Measurements from ENCODE around the gene GSDME.

DNA sequence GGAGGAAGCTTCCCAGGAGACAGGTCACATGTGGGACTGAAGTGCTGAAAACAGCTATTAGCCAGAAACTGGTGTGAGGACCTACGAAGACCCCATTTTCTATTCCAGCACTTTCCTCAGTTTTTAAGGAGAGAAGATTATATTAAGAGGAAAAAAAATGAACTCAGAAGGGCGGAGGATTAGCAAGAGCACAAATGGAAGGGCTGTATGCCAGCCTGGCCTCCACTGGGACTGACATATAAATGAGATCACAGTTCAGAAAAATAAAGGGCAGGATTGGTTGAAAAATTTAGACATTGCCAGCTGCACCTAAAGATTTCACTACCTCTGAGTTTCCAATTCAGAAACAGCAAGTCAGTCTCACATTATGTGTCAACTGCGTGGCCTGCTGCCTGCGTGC, 53.0 kb downstream of the GSDME start:
- TF ChIP-seq, protein P1, sequence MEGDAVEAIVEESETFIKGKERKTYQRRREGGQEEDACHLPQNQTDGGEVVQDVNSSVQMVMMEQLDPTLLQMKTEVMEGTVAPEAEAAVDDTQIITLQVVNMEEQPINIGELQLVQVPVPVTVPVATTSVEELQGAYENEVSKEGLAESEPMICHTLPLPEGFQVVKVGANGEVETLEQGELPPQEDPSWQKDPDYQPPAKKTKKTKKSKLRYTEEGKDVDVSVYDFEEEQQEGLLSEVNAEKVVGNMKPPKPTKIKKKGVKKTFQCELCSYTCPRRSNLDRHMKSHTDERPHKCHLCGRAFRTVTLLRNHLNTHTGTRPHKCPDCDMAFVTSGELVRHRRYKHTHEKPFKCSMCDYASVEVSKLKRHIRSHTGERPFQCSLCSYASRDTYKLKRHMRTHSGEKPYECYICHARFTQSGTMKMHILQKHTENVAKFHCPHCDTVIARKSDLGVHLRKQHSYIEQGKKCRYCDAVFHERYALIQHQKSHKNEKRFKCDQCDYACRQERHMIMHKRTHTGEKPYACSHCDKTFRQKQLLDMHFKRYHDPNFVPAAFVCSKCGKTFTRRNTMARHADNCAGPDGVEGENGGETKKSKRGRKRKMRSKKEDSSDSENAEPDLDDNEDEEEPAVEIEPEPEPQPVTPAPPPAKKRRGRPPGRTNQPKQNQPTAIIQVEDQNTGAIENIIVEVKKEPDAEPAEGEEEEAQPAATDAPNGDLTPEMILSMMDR (IDR thresholded peaks at IDR 0.05; ENCODE audit: insufficient read depth, low read length), result no peak
- TF ChIP-seq GABPA (IDR thresholded peaks at IDR 0.05; ENCODE audit: low read depth) (no peak), POLR2AphosphoS5 (IDR thresholded peaks at IDR 0.05; ENCODE audit: low read depth) (no peak)
- TF ChIP-seq, protein P2, sequence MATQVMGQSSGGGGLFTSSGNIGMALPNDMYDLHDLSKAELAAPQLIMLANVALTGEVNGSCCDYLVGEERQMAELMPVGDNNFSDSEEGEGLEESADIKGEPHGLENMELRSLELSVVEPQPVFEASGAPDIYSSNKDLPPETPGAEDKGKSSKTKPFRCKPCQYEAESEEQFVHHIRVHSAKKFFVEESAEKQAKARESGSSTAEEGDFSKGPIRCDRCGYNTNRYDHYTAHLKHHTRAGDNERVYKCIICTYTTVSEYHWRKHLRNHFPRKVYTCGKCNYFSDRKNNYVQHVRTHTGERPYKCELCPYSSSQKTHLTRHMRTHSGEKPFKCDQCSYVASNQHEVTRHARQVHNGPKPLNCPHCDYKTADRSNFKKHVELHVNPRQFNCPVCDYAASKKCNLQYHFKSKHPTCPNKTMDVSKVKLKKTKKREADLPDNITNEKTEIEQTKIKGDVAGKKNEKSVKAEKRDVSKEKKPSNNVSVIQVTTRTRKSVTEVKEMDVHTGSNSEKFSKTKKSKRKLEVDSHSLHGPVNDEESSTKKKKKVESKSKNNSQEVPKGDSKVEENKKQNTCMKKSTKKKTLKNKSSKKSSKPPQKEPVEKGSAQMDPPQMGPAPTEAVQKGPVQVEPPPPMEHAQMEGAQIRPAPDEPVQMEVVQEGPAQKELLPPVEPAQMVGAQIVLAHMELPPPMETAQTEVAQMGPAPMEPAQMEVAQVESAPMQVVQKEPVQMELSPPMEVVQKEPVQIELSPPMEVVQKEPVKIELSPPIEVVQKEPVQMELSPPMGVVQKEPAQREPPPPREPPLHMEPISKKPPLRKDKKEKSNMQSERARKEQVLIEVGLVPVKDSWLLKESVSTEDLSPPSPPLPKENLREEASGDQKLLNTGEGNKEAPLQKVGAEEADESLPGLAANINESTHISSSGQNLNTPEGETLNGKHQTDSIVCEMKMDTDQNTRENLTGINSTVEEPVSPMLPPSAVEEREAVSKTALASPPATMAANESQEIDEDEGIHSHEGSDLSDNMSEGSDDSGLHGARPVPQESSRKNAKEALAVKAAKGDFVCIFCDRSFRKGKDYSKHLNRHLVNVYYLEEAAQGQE (IDR thresholded peaks at IDR 0.05; ENCODE audit: insufficient replicate concordance, low read depth), result no peak

Measured in HL-60 (cell line).